ENCODE measurements around the gene MAMLD1.

MAMLD1 gene

GRCh38 chrX:150361070-150361776, 1.9 kb upstream of the MAMLD1 start:
- DNase-seq (ENCODE audit: low read depth in 1 of 2, low spot score in 1 of 2), result no peak
- peaks cover 30% of the 10 kb centered on the region for H3K27me3 ChIP-seq (ENCODE audit: insufficient read depth, poor library complexity, severe bottlenecking)
- H3K27ac ChIP-seq (replicated peaks), result no peak overlapping the region
- H3K4me3 ChIP-seq (replicated peaks; ENCODE audit: insufficient read depth, low read length), result no peak overlapping the region
- TF ChIP-seq SPI1 (IDR thresholded peaks at IDR 0.05; ENCODE audit: borderline replicate concordance, low read depth), result no peak
- no peak for TF ChIP-seq REST (IDR thresholded peaks at IDR 0.05; ENCODE audit: insufficient replicate concordance, low read depth)
- TF ChIP-seq POLR2AphosphoS5 (IDR thresholded peaks at IDR 0.05; ENCODE audit: low read depth), result no peak
- no peak for TF ChIP-seq CTCF (IDR thresholded peaks at IDR 0.05; ENCODE audit: insufficient read depth, low read length)

- no peak for DNase-seq (ENCODE audit: low read depth in 1 of 2, low spot score in 1 of 2)
- Histone ChIP-seq H3K27me3 (ENCODE audit: insufficient read depth, poor library complexity, severe bottlenecking) (peaks cover 34% of the 10 kb centered on the region), H3K27ac (replicated peaks) (no peak overlapping the region), H3K4me3 (replicated peaks; ENCODE audit: insufficient read depth, low read length) (no peak overlapping the region)
- TF ChIP-seq REST (IDR thresholded peaks at IDR 0.05; ENCODE audit: insufficient replicate concordance, low read depth), result no peak
- no peak for TF ChIP-seq GABPA (IDR thresholded peaks at IDR 0.05; ENCODE audit: low read depth)
- no peak for TF ChIP-seq POLR2AphosphoS5 (IDR thresholded peaks at IDR 0.05; ENCODE audit: low read depth)
- TF ChIP-seq SPI1 (IDR thresholded peaks at IDR 0.05; ENCODE audit: borderline replicate concordance, low read depth), result no peak
- no peak for TF ChIP-seq CTCF (IDR thresholded peaks at IDR 0.05; ENCODE audit: insufficient read depth, low read length)
These were observed 1.3 kb upstream of the MAMLD1 start for GRCh38 chrX:150361777-150362351.

GRCh38 chrX:150363561-150364346, 637 bp downstream of the MAMLD1 start:
- TF ChIP-seq CTCF (IDR thresholded peaks at IDR 0.05; ENCODE audit: insufficient read depth, low read length), result no peak
- TF ChIP-seq REST (IDR thresholded peaks at IDR 0.05; ENCODE audit: insufficient replicate concordance, low read depth), result no peak
- no peak for TF ChIP-seq POLR2AphosphoS5 (IDR thresholded peaks at IDR 0.05; ENCODE audit: low read depth)
- TF ChIP-seq SPI1 (IDR thresholded peaks at IDR 0.05; ENCODE audit: borderline replicate concordance, low read depth), result no peak
- TF ChIP-seq GABPA (IDR thresholded peaks at IDR 0.05; ENCODE audit: low read depth), result no peak
- no peak for DNase-seq (ENCODE audit: low read depth in 1 of 2, low spot score in 1 of 2)
- H3K4me3 ChIP-seq (replicated peaks; ENCODE audit: insufficient read depth, low read length), result peak overlapping the region; percentile 23
- peaks cover 34% of the 10 kb centered on the region for H3K27me3 ChIP-seq (ENCODE audit: insufficient read depth, poor library complexity, severe bottlenecking)
- H3K27ac ChIP-seq (replicated peaks), result no peak overlapping the region
